AG04449 (cell line): Measurements from ENCODE around the gene TENM3.

Experiments
- CTCF ChIA-PET: fragments of 350-600 bp; formaldehyde crosslinking; extraction: SDS; loops from one replicate; lab custom pipeline; 2021; ENCODE audit warnings: antibody characterized with exemption; lab: Yijun Ruan, JAX
- POLR2A ChIA-PET: fragments of 400-600, 350-600 bp; formaldehyde crosslinking; extraction: SDS; loops from one replicate; lab custom pipeline; 2020; ENCODE audit warnings: antibody characterized with exemption, inconsistent platforms; lab: Yijun Ruan, JAX
- DNase-seq: peaks from one replicate; pipeline ENCODE4 v3.0.0-alpha.2; 2010; ENCODE audit warnings: low read depth, low spot score
- H3K4me3 ChIP-seq: 2 replicates; pipeline ENCODE4 v1.5.1; 2011; ENCODE audit warnings: low read depth, mild to moderate bottlenecking, control low read depth, low read length
- CTCF ChIP-seq: IDR thresholded peaks from one replicate; pipeline ENCODE4 v1.5.1; 2011; ENCODE audit warnings: mild to moderate bottlenecking, moderate library complexity, low read length, control low read depth, inconsistent platforms; ENCODE audit not compliant: insufficient read depth; ENCODE audit errors: missing control alignments

Gene TENM3

GRCh38 chr4:182273191-182273935 lies 30.2 kb downstream of the TENM3 start:
- no peak for DNase-seq
- CTCF ChIA-PET = no interaction called here
- POLR2A ChIA-PET = no interaction called here
- no peak for TF ChIP-seq CTCF
- no peak overlapping the region for H3K4me3 ChIP-seq

- ChIA-PET CTCF (interaction anchor here (0.9 kb wide), 1 partner anchor 12 kb away, joined by 3 read pairs; no protein-coding TSS in a partner anchor), POLR2A (interaction anchor here (0.5 kb wide), 1 partner anchor 179 kb away, joined by 4 read pairs; no protein-coding TSS in a partner anchor)
- no peak for DNase-seq
- no peak for TF ChIP-seq CTCF
- no peak overlapping the region for H3K4me3 ChIP-seq
Measured at GRCh38 chr4:182276210-182277109, 33.3 kb downstream of the TENM3 start.

- CTCF ChIA-PET = no interaction called here
- no peak for TF ChIP-seq CTCF
- DNase-seq = no peak
Measured at GRCh38 chr4:182277377-182277776, 34.2 kb downstream of the TENM3 start.

GRCh38 chr4:182278729-182279128 lies 35.5 kb downstream of the TENM3 start:
- ChIA-PET CTCF (interaction anchor here (0.6 to 1.4 kb wide), 3 partner anchors 9 to 359 kb away, joined by 3 to 5 read pairs (median 3); no protein-coding TSS in a partner anchor), POLR2A (interaction anchor here (0.6 kb wide), 1 partner anchor 47 kb away, joined by 4 read pairs; no protein-coding TSS in a partner anchor)
- no peak overlapping the region for H3K4me3 ChIP-seq
- DNase-seq = no peak
- no peak for TF ChIP-seq CTCF

More at GRCh38 chr4:182277377-182277776, 34.2 kb downstream of the TENM3 start:
- POLR2A ChIA-PET = interaction anchor here (0.5 kb wide), 1 partner anchor 178 kb away, joined by 4 read pairs; no protein-coding TSS in a partner anchor
- no peak overlapping the region for H3K4me3 ChIP-seq

GRCh38 chr4:182280436-182281111 lies 37.4 kb downstream of the TENM3 start:
- POLR2A ChIA-PET = no interaction called here
- no peak for DNase-seq
- H3K4me3 ChIP-seq = no peak overlapping the region
- CTCF ChIA-PET = no interaction called here
- no peak for TF ChIP-seq CTCF
